HG03558 (cell line): ENCODE measurements around the gene CXCR3.
"Not testable (repeated sequence)": the region's sequence is repeated elsewhere in the genome, so short reads cannot be mapped to it uniquely, and the experiment has no call there.

Experiments used
- ATAC-seq: cut with Tn5 transposase; IDR thresholded peaks from one replicate; pipeline ENCODE4 v1.9.1; 2021; ENCODE audit warnings: moderate number of reproducible peaks; ENCODE audit not compliant: unreplicated experiment; ENCODE audit errors: extremely low read depth

Gene CXCR3

DNA sequence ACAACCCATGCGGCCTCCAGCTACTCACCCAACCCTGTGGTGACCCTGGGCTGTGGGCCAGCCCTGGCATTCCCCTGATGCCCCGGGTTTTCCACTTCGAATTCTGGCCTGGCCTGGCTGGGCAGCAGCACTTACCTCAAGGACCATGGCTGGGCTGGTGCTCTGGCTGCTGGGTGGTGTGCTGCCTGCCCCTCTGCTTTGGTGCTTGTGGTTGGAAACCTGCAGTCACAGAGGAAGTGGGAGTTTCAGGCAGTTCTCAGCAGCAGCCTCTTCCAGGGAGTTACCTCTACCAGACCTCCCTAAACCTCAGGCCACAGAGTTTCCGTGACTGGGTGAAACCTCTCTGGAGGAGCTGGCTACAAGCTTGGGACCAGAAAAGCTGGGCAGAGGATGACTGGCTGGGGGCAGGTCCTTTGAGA is at the start of gene CXCR3:
TSS of gene CXCR3 (minus strand) at position 209 of the 419 bp plus-strand sequence. CDS start at position 147, 62 bp downstream.
- peak; percentile 38 for ATAC-seq

DNA sequence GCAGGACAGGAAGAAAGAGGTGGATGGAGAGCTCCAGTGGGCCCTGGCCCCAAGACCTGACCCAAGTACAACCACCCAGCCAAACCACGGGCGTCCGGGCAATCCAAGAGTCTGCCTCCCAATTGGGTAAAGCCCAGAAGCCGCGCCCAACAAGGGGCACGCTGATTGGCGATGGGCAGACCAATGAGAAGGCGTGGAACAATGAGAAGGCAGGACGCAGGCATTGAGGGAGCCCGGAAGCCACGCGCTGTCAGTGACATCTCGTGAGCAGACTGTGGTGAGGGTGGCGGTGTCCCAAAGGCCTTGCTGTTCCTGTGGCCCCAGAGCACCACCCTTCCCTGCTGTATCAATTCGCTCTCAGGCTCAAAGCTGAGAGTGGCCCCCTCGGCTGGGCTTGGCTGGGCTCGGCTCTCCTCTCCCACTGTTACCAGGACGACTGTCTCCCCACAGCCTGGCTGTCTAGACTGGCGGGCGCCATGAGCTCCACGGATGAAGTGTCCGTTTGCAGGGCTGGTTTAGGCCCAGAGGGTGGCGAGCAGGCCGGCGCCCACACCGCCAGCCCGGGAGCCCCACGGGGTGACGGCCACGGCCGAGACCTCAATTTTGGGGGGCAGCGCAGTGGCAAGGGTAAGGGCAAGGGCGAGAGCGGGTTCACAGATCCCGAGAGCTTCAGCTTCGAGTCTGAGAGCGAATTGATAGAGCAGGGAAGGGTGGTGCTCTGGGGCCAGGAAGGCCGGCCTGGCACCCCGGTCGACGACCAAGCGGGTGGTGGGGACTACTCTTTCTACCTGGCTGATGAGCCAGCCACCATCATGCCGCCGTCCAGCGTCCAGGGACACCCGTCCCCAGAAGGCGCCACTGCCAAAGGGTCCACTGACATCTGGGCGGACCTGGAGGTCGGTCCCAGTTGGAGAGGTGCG is 49.3 kb upstream of the CXCR3 start, which contains the start of gene LOC101059915:
TSS of gene LOC101059915 (plus strand) at position 219 of the 920 bp plus-strand sequence.
- no peak for ATAC-seq

- ATAC-seq: no peak
Observed at GRCh38 chrX:71666240-71667223, 48.2 kb upstream of the CXCR3 start.

DNA sequence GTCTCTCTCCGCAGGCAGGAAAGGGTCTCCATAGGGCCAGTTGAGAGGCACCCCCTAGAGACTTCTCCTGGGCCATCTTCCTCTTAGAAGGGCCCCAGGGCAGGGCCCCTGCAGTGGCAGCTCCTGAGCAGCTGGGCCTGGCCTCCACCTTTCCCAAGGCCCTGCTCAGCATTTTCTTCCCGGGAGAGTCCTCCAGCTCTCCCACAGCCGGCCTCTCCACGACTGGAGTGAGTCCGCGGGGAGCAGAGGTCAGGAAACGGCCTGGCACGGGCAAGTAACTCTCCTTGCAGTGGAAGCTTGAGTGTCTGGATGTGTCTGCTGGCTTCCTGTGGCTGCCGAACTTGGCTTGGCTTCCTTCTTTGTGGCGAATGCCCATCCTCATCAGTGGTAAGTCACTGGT is 47.4 kb upstream of the CXCR3 start:
- ATAC-seq: no peak

GRCh38 chrX:71664889-71665491 is 46.7 kb upstream of the CXCR3 start:
- no peak for ATAC-seq

DNA sequence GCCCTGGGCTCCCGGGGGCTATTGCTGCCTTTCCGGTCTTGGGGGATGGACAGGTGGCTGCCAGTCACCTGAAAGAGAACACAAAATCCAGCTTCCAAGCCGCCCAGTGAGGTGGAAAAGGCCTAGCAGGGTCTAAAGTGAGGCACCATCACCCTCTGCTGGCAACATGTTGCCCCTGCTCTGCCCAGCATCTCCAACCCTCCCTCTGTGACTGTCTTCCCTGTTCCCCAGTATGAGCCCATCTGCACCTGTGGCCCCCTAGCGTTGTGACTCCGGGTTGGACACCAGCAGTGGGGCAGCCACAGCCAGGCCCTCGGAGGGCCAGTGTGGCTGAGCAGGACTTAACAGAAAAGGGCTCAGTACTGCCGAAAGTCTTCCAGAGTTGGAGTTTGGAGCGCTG is 45.9 kb upstream of the CXCR3 start:
- not testable (repeated sequence) for ATAC-seq

- ATAC-seq: not testable (repeated sequence)
Observed at GRCh38 chrX:71663238-71663637, 44.9 kb upstream of the CXCR3 start.

DNA sequence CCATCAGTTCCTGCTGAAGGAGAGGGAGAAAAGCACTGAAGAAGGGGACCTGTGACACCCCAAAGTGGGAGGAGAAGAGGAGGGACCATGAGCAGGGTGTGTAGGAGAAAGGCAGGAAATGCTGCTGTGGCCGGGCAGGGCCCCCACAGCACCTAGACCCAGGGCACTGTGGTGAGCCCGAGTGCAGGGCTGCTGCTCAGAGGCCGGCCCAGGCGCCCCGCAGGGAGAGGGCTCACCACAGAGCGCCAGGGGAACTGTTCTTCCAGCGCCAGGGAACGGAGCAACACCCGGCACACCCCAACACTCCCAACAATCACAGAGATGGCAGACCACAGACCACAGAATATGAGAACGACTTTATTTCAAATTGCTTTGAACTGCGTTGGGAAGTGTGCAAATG is 44.3 kb upstream of the CXCR3 start:
- ATAC-seq: not testable (repeated sequence)

DNA sequence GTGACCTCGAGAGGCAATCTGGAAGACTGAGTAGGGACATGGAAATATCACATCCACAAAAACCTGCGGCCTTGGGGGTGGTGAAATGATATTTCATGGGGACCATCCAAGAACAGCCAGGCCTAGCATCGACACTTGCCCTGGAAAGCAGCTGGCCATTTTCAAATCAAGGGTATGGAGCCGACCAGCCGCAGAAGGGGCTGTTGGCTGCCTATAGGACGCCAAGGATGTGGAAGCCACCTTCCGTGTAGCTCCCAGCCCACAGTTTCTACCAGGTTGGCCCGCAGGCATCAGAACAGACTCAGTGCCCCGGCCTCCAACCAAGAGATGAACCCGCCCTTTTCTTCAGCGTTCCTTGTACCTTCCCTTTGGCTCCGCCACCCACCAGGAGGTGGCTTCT is 43.6 kb upstream of the CXCR3 start:
- ATAC-seq: no peak

- no peak for ATAC-seq
Observed at GRCh38 chrX:71660562-71661416, 42.5 kb upstream of the CXCR3 start.

DNA sequence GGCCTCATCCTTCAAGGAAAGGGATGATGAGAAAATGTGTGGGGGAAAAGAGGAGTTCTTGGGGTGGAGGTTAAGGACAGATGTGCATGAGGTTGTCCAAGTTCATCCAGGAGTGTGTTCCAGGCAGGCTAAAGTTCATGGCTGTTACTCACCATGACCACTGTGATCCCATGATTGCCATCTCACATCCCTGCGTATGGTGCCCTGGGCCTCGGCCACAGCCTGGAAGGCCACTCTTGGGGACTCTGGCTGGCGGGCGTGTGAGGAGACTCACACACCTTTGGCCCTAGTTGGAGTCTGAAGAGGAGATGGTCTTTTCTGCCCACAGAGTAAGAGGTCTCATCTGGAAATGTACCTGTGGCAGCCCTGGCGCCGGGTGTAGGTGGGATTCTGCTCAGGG is 41.6 kb upstream of the CXCR3 start:
- no peak for ATAC-seq

GRCh38 chrX:71659342-71659741 is 41.0 kb upstream of the CXCR3 start:
- no peak for ATAC-seq

GRCh38 chrX:71657267-71657666 is 39.0 kb upstream of the CXCR3 start:
- ATAC-seq: no peak

DNA sequence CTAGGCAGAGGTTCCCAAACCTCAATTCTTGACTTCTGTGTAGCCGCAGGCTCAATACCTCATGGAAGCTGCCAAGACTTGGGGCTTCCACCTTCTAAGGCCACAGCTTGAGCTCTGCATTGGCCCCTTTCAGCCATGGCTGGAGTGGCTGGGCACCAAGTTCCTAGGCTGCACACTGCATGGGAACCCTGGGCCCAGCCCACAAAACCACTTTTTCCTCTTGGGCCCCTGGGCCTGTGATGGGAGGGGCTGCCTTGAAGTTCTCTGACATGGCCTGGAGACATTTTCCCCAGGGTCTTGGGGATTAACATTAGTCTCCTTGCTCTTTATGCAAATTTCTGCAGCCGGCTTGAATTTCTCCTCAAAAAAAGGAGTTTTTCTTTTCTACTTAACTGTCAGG is 35.0 kb upstream of the CXCR3 start:
- no peak for ATAC-seq

- no peak for ATAC-seq
Observed at GRCh38 chrX:71652405-71652804, 34.1 kb upstream of the CXCR3 start.

DNA sequence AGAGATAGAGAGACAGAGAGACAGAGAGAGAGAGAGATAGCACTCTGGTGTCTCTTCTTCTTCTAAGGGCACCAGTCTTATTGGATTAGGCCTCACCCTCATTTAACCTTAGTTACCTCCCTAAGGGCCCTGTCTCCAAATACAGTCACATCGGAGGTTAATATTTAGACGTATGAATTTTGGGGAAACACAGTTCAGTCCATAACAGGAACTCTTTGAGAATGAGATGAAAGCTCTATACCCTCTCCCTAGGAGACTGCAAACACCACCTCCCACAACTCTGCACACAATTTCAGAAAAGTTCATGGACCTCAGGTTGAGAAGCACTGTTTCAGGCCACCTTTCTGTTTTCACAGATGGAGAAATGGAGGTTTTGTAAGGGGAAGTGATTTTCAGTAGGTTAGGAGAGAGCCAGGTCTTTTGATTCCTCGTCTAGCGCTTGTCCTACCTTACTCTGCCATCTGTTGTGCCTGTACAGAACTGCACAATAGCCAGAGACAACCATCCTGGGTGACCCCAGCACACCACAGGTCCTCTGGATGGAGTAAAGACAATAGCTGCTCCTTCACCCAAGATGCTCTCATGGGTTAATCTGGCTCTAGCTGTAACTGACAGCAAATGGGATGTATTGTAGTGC is 32.1 kb upstream of the CXCR3 start:
- no peak for ATAC-seq

DNA sequence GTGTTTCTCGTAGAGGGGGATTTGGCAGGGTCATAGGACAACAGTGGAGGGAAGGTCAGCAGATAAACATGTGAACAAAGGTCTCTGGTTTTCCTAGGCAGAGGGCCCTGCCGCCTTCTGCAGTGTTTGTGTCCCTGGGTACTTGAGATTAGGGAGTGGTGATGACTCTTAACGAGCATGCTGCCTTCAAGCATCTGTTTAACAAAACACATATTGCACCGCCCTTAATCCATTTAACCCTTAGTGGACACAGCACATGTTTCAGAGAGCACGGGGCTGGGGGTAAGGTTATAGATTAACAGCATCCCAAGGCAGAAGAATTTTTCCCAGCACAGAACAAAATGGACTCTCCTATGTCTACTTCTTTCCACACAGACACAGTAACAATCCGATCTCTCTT is 26.1 kb upstream of the CXCR3 start:
- not testable (repeated sequence) for ATAC-seq

- no peak for ATAC-seq
Observed at GRCh38 chrX:71640002-71640401, 21.7 kb upstream of the CXCR3 start.

DNA sequence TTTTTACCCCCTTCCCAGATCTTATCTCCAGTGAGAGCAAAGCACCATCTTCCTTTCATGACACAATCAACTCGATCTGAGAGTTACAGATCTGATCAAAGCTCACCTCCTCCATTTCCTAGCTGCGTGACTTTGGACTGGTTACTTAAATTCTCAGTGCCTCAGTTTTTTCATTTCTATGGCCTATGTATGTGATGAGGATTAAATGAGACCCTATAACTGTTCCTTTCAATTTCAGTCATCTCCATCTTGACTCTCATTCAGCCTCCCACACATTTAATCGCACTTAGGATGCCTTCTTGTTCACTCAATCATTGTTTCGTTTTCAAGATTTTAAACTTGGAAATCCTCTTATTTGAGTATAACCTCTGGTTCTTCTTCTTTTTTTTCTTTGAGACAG is 20.1 kb upstream of the CXCR3 start:
- no peak for ATAC-seq
